ENCODE results near the gene LGALS7B.

DNA sequence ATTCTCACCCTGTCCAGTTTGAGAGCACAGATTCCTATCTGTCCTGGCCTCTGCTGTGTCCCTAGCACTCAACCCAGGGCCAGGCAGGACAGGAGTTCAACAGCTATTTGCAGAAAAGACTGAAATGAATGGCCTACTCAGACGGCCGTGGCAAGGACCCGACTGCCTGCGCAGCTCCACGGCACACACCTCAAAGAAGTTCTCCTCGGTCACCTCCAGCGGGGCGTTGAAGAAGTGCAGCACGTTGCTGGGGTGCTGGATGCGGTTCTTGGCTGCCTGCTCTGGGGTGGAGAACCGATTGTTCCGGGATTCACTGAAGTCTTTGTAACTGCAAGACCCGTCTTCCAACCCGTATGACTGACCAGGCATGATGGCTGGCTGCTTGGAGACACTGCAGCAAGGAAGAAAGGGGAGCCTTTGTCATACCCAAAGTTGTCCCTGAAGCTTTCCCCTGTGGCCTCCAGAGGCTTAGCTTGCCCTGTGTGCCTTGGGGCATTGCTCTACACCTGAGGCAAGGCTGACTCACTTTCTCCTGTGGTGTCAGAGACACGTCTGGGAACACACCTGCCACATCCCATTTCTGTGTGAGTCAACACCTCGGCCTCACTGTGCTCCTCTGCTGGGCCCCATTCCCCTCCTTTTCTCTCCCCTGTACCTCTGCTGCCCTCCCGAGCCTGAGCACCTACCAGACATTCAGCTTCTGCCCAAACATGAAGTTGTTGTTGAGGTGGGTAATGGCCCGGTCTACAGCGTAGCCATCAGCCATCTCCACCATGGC is 49.4 kb downstream of the LGALS7B start:
- TF ChIP-seq, protein P1, sequence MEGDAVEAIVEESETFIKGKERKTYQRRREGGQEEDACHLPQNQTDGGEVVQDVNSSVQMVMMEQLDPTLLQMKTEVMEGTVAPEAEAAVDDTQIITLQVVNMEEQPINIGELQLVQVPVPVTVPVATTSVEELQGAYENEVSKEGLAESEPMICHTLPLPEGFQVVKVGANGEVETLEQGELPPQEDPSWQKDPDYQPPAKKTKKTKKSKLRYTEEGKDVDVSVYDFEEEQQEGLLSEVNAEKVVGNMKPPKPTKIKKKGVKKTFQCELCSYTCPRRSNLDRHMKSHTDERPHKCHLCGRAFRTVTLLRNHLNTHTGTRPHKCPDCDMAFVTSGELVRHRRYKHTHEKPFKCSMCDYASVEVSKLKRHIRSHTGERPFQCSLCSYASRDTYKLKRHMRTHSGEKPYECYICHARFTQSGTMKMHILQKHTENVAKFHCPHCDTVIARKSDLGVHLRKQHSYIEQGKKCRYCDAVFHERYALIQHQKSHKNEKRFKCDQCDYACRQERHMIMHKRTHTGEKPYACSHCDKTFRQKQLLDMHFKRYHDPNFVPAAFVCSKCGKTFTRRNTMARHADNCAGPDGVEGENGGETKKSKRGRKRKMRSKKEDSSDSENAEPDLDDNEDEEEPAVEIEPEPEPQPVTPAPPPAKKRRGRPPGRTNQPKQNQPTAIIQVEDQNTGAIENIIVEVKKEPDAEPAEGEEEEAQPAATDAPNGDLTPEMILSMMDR (IDR thresholded peaks at IDR 0.05) = no peak
- TF ChIP-seq POLR2A (IDR thresholded peaks at IDR 0.05) = no peak
- no peak for TF ChIP-seq POLR2AphosphoS5 (IDR thresholded peaks at IDR 0.05)
- no peak for TF ChIP-seq EP300 (IDR thresholded peaks at IDR 0.05; ENCODE audit: low read depth)
